Pulmonary artery endothelial cell (primary cell): ENCODE results near the gene MMP23B. TPM values are rescaled to one million over a fixed set of nuclear protein-coding genes. Genes with fewer than 3 reads are reported as not detected.
"Not testable (repeated sequence)": the region's sequence is repeated elsewhere in the genome, so short reads cannot be mapped to it uniquely, and the experiment has no call there.

Experiments used
- DNase-seq: peaks from one replicate; pipeline ENCODE4 v3.0.0-alpha.2; 2011; ENCODE audit warnings: low read depth, low spot score
- total RNA-seq: library from RNA; depleted of rRNA; stranded (reverse); fragments of >200 nt; gene quantifications from 2 replicates; pipeline ENCODE4 v1.2.3, GENCODE V29; 2014

Gene MMP23B
- total RNA-seq, 1 donor from 2014 or later, result 0.33 TPM

DNA sequence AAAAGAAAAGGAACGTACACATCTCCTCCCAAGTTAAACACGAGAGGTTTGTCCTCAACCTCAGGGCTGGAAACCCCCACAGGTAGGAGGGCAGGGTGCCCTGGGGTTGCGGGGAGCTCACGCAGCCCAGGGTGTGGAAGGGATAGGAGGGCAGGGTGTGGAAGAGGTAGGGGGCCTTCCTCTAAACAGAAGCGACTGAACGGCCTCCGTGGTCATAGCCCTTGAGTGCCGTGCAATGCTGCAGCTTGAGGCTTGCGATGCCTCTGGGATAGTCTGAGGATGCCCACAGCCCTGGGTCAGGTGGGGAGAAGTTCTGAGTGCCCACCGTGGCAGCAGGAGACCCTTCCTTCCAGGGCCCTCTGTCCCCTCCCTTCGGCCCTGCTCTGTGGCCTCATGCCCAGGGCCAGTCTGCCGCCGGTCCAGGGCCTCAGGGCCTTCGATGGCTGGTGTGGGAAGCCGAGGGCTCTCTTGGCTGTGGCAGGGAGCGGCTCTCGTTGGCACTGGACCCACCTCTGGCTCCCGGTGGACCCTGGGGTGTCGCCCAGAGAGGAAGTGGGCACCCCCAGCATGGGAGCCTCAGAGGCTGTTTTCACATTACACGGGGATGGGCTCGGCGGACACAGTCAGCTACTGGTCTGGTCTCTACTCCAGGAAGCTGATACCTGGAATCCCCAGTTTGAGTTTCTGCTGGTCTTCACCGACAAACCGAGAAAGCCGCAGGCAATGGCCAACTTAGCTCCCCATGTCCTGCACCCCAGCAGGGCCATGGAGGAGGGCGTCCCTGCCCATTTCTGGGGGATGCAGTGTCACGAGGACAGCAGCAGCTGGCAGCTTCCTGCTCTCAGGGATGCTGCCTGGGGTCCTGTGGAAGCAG is 33.2 kb downstream of the MMP23B start:
- no peak for DNase-seq

GRCh38 chr1:1665815-1666251 is 33.9 kb downstream of the MMP23B start:
- no peak for DNase-seq

GRCh38 chr1:1666526-1666925 is 34.6 kb downstream of the MMP23B start:
- DNase-seq, result no peak

- no peak for DNase-seq
Measured at GRCh38 chr1:1669468-1670440, 37.8 kb downstream of the MMP23B start.

DNA sequence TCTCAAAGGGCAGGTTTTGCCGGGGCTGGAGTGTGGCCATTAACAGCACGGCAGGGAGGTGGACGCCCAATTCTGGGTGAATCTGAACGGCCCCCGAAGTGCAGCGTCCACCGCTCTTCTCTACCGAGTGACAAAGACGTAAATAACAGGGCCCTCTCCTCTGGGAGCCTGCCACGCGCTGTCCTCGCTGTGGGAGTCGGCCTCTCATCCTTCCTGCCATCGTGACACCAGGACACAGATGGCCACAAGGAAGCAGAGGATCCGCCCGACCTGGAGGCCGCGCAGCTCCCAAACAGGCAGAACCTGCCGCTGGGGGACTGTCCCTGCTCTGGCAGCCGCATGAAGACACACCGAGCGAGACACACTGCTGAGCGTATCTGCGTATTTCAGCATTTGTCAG is 38.9 kb downstream of the MMP23B start:
- DNase-seq, result no peak

GRCh38 chr1:1671365-1672119 is 39.6 kb downstream of the MMP23B start:
- no peak for DNase-seq

- no peak for DNase-seq
Measured at GRCh38 chr1:1672181-1672965, 40.4 kb downstream of the MMP23B start.

- DNase-seq, result not testable (repeated sequence)
Measured at GRCh38 chr1:1674806-1675205, 42.8 kb downstream of the MMP23B start.

DNA sequence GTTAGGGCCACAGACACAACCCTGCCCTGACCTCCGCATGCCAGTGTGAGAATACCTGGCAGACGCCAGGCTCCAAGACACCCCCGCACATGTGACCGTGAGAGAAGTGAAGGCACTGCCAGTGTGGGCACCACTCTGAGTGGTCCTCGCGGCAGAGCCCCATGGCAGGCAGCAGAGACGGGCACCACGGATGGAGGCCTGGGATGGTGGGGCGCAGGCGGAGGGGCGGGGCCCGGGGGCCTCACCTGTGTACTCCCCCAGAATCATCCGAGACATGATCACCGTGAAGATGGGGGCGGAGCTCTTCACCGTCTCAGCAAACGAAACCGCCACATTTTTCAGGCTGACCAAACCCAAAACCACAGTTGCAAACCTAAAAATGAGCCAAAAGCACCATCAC is 43.2 kb downstream of the MMP23B start:
- not testable (repeated sequence) for DNase-seq

DNA sequence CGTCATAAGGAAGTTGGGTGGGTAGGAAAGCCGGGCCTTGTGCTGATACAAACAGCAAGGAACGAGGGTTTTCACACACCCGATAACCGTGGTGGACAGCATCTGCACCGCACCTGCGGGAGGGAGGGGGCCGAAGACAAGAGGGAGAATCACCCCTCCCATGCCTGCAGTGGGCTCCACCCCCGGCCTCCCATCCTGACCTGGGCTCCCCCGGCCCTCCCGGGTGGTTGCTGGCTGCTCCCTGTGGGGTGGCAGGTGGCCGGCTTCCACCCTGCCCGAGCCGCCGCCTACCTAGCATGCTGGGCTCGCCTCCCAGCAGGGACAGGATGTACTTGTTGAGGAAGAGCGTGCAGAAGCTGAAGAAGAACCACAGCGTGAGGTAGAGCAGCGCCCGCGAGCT is 44.1 kb downstream of the MMP23B start:
- DNase-seq, result not testable (repeated sequence)

DNA sequence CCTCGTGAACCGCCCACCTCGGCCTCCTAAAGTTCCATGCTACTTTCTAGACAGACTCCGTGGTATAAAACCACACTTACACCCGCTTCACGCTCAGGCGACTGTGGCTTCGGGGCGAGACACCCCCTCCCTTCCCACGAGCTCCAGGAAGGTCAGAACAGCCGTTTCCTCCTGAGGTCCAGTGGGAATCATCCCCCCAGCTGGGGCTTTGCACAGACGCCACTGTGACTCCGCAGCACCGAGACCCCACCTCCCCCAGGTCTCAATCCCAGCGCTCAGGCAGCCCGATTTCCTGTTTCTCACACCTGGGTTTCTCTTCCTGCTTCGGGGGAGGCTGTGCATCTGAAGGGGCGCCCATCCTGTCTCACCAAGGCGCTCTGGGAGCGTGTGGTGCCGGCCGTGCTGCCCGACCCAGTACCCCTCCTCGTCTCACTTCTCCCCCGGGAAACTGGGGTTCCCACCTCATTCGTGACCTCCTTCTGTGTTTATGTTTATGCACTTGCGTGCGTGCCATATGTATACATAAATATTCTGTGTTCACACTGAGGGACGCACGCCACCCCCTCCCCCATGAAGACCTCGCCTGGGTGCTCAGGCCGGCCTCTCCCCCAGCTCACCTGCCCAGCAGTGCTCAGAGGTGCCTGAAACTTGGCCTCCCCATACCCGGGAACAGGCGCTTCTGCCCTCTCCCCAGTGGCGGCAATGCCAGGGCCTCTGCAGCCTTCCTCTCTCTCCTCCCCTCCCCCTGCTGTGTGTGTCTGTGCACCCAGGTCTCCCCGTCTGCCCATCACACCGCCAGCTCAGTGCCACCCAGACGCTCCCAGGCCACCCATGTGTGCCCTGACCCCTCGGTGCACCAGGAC is 46.0 kb downstream of the MMP23B start:
- DNase-seq, result no peak

DNA sequence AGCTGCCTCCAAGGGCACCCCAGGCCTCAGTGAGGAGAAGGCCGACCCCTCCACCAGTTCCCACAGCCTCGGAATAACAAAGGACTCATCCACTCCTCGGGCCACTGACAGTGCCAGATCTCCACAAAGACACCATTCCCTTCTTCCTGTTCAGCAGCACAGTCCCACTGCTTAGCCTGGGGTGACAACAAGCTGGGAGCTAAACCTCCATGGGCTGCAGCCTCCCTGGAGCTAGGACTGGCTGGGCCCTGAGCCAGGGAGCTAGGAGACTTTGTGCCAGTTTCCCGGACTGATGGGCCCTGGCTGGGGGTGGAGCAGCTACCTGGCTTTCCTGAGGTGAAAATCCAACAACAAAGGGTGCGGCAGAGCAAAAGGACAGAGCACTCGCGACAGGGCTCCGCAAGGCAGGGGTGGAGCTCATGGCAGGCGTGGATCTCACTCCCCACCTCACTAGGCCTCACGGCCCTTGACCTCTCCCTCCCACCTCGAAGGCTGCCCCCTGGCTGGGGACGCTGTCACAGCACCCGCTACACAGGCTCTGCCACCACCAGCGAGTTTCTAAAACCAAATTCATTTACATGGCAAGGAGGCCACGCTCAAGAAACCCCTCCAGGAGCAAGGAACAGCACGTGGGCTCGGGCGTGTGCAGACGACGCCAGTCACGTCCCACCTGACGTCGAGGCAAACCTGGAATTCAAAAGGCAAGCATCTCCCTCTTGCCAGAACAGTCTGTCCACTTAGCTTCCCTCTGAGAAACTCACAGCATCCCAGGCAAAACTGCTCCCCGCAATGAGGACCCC is 46.8 kb downstream of the MMP23B start:
- DNase-seq, result no peak

GRCh38 chr1:1680031-1680911 is 48.3 kb downstream of the MMP23B start:
- DNase-seq, result no peak

DNA sequence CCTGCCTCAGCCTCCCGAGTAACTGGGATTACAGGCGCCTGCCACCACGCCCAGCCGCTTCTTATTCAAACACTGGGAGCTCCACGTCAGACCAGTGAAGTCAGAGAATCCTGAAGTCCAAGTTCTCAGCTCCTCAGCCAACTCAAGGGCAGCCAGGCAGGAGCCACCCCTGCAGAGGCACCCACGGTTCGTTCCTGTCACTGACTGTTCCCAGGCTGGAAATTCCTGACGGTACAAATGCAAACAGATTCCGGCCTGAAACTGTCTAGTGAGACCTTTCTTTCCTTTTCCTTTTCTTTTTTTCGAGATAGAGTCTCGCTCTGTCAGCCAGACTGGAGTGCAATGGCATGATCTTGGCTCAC is 48.9 kb downstream of the MMP23B start:
- DNase-seq, result no peak

DNA sequence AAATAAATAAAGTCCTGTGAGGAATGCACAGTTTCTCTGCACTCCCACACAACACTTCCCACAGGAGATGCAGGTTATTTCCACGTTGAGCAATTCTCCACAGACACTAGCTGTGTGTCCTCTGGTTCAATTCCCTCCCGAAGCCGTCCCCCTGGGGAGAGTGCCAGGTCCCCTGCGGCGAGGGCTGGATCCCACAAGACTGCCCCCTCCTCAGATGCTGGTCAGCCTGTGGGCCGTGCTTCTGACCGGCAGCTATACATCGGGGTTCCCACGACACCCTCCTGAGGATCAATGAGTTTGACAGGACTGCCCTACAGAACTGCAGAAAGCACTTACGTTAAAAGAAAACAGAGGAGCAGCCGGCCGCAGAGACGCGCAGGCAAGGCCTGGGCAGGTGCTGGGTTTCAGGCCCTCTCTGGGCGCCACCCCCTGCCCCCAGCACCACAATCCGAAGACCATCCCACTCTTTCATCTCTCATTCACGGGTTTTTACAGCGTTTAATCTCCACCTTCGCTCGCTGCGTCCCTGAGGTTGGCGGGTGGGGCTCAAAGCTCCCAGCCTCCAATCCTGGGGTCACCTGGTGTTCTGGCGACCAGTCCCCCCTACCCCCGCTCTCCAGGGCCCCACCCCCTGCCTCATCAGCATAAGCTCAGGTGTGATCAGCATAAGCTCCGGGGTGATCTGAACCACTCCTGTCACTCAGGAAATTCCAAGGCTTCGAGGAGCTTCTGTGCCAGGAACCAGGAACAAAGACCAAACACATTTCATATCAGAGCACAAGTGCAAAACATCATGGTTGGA is 51.3 kb downstream of the MMP23B start:
- DNase-seq, result no peak
